CD4-positive, alpha-beta T cell (primary cell): ENCODE data around the gene MYOCD. TPM values are rescaled to one million over a fixed set of nuclear protein-coding genes. Genes with fewer than 3 reads are reported as not detected.

Experiments used
- ATAC-seq: fragments of 200-7000 bp; cut with Tn5 transposase; one replicate; pipeline ENCODE4 v1.10.0; 2022; ENCODE audit warnings: mild to moderate bottlenecking; ENCODE audit not compliant: poor library complexity
- CTCF ChIA-PET: fragments of 350-600 bp; sonication (Branson Sonifier 250); formaldehyde crosslinking; loops from one replicate; lab custom pipeline; 2021; ENCODE audit warnings: antibody characterized with exemption, inconsistent platforms; lab: Charles Lee
- POLR2A ChIA-PET: fragments of 350-600 bp; sonication (Branson Sonifier 250); formaldehyde crosslinking; loops from one replicate; lab custom pipeline; 2021; ENCODE audit warnings: antibody characterized with exemption, inconsistent platforms; lab: Charles Lee
- DNase-seq, 14 experiments: peaks; one replicate each; pipeline ENCODE4 v3.0.0-alpha.2; 2013 to 2020; ENCODE audit warnings: mixed read lengths in 2 of 14
- H3K27ac ChIP-seq, 2 donors: one replicate each; pipeline versions ENCODE4 v1.5.1 to v1.7.0; 2013; ENCODE audit warnings: low read length in 2 of 2, low read depth in 1 of 2, mild to moderate bottlenecking in 1 of 2
- H3K27me3 ChIP-seq, 2 experiments: 1 replicate in 1 of 2; 2 replicates in 1 of 2; pipeline versions ENCODE4 v1.6.1 to v1.7.0; 2013; ENCODE audit warnings: low read length in 2 of 2, control low read depth in 1 of 2, mild to moderate bottlenecking in 1 of 2, moderate library complexity in 1 of 2; ENCODE audit not compliant: insufficient read depth in 2 of 2, control insufficient read depth in 1 of 2
- H3K36me3 ChIP-seq: one replicate; pipeline ENCODE4 v1.6.1; 2013; ENCODE audit warnings: low read length, control low read depth; ENCODE audit not compliant: insufficient read depth
- H3K4me1 ChIP-seq: one replicate; pipeline ENCODE4 v1.6.1; 2013; ENCODE audit warnings: low read length, control low read depth; ENCODE audit not compliant: insufficient read depth
- H3K4me3 ChIP-seq: one replicate; pipeline ENCODE4 v1.5.1; 2013; ENCODE audit warnings: mild to moderate bottlenecking, low read length, moderate library complexity
- H3K9me3 ChIP-seq, 2 experiments: 1 replicate in 1 of 2; 2 replicates in 1 of 2; pipeline versions ENCODE4 v1.6.1 to v1.7.0; 2013; ENCODE audit warnings: low read length in 2 of 2, mild to moderate bottlenecking in 2 of 2, control low read depth in 1 of 2, moderate library complexity in 1 of 2; ENCODE audit not compliant: control insufficient read depth in 1 of 2, insufficient read depth in 1 of 2
- H3K27ac Mint-ChIP-seq: one replicate; pipeline ENCODE4 v1.8.0; 2020; ENCODE audit warnings: mixed read lengths
- H3K27me3 Mint-ChIP-seq: one replicate; pipeline ENCODE4 v1.8.0; 2021; ENCODE audit warnings: mixed read lengths
- H3K36me3 Mint-ChIP-seq: one replicate; pipeline ENCODE4 v1.8.0; 2021; ENCODE audit warnings: low read depth, mixed read lengths
- H3K4me1 Mint-ChIP-seq: one replicate; pipeline ENCODE4 v1.8.0; 2021; ENCODE audit warnings: low read depth, mixed read lengths
- H3K4me3 Mint-ChIP-seq: one replicate; pipeline ENCODE4 v1.8.0; 2020; ENCODE audit warnings: mild to moderate bottlenecking, mixed read lengths
- H3K9me3 Mint-ChIP-seq: one replicate; pipeline ENCODE4 v1.8.0; 2020; ENCODE audit warnings: mixed read lengths
- CTCF ChIP-seq: fragments of 200-600 bp; IDR thresholded peaks from one replicate; pipeline ENCODE4 v1.8.0; 2022; ENCODE audit warnings: antibody characterized with exemption, mild to moderate bottlenecking
- intact Hi-C, 2 experiments: fragments of 100-400 bp; cut with DNase I in 1 of 2; cut with micrococcal nuclease in 1 of 2; formaldehyde crosslinking; loops; one replicate each; pipeline versions ENCODE4 v1.15.1 to v1.9.0; 2023 to 2025; cut with DNase I, micrococcal nuclease
- total RNA-seq, 174 experiments: library from RNA in 2 of 174; stranded (reverse) in 2 of 174; gene quantifications; one replicate each; pipeline ENCODE4 v1.2.3 and lab custom pipeline; 2021 to 2026

Gene MYOCD
- total RNA-seq, 2 experiments from 2014 or later, result not detected

- no peak overlapping the region for H3K4me3 Mint-ChIP-seq
- POLR2A ChIA-PET, result no interaction called here
- H3K27ac Mint-ChIP-seq, result no peak overlapping the region
- H3K4me1 Mint-ChIP-seq, result no peaks in the 10 kb centered on the region
- CTCF ChIA-PET, result no interaction called here
- no peak for TF ChIP-seq CTCF
- Histone ChIP-seq H3K27me3 (peaks cover 2 to 5% of the 10 kb centered on the region in 2 experiments), H3K36me3 (no peaks in the 10 kb centered on the region), H3K4me1 (no peaks in the 10 kb centered on the region), H3K27ac (no peak overlapping the region), H3K4me3 (no peak overlapping the region), H3K9me3 (peaks cover 0 to 4% of the 10 kb centered on the region in 2 experiments)
- no peaks in the 10 kb centered on the region for H3K36me3 Mint-ChIP-seq
- intact Hi-C loops, result no loop called here
- DNase-seq (no peak), ATAC-seq (no peak)
- peaks cover 7% of the 10 kb centered on the region for H3K9me3 Mint-ChIP-seq
- H3K27me3 Mint-ChIP-seq, result no peaks in the 10 kb centered on the region
These were observed 43.4 kb downstream of the MYOCD start for GRCh38 chr17:12709063-12709462.

GRCh38 chr17:12712415-12712814 lies 46.7 kb downstream of the MYOCD start:
- H3K9me3 ChIP-seq, result peaks cover 0 to 4% of the 10 kb centered on the region in 2 experiments
- H3K36me3 ChIP-seq, result no peaks in the 10 kb centered on the region
- ChIA-PET POLR2A (no interaction called here), CTCF (no interaction called here)
- no peaks in the 10 kb centered on the region for H3K4me1 Mint-ChIP-seq
- no peak overlapping the region for H3K4me3 ChIP-seq
- DNase-seq (no peak), ATAC-seq (no peak)
- no peaks in the 10 kb centered on the region for H3K27me3 ChIP-seq
- no peaks in the 10 kb centered on the region for H3K27me3 Mint-ChIP-seq
- no peaks in the 10 kb centered on the region for H3K9me3 Mint-ChIP-seq
- TF ChIP-seq CTCF, result no peak
- no peak overlapping the region for H3K4me3 Mint-ChIP-seq
- H3K27ac Mint-ChIP-seq, result no peak overlapping the region
- H3K27ac ChIP-seq, result no peak overlapping the region
- H3K36me3 Mint-ChIP-seq, result no peaks in the 10 kb centered on the region
- intact Hi-C loops, result no loop called here
- H3K4me1 ChIP-seq, result no peaks in the 10 kb centered on the region

- intact Hi-C loops, result no loop called here
- no peak overlapping the region for H3K4me3 Mint-ChIP-seq
- no peak overlapping the region for H3K27ac ChIP-seq
These were observed 47.3 kb downstream of the MYOCD start for GRCh38 chr17:12712941-12713340.

More at GRCh38 chr17:12712941-12713340, 47.3 kb downstream of the MYOCD start:
- Histone ChIP-seq H3K36me3 (no peaks in the 10 kb centered on the region), H3K4me1 (no peaks in the 10 kb centered on the region), H3K4me3 (no peak overlapping the region), H3K27me3 (no peaks in the 10 kb centered on the region), H3K9me3 (peaks cover 0 to 4% of the 10 kb centered on the region in 2 experiments)
- H3K9me3 Mint-ChIP-seq, result peaks cover under 1% of the 10 kb centered on the region
- H3K27me3 Mint-ChIP-seq, result no peaks in the 10 kb centered on the region
- H3K36me3 Mint-ChIP-seq, result no peaks in the 10 kb centered on the region
- POLR2A ChIA-PET, result no interaction called here
- DNase-seq (no peak), ATAC-seq (no peak)
- CTCF ChIA-PET, result no interaction called here
- H3K4me1 Mint-ChIP-seq, result no peaks in the 10 kb centered on the region
- H3K27ac Mint-ChIP-seq, result no peak overlapping the region
- TF ChIP-seq CTCF, result no peak
